IMR-90 (cell line): ENCODE results near the gene RUNX1. TPM values are rescaled to one million over a fixed set of nuclear protein-coding genes. Genes with fewer than 3 reads are reported as not detected.

Experiments used
- ATAC-seq: fragments of 200-7000 bp; cut with Tn5 transposase; 2 replicates; pipeline ENCODE4 v1.9.1; 2020; ENCODE audit warnings: low read depth, mild to moderate bottlenecking, moderate library complexity
- BruUV-seq: library from RNA; stranded (reverse); fragments of 400-500 nt; replicated peaks from 2 replicates; lab custom pipeline; 2021; lab: Mats Ljungman, UMichigan
- CTCF ChIA-PET: fragments of 300-600 bp; formaldehyde crosslinking; extraction: SDS; loops from one replicate; lab custom pipeline; 2021; ENCODE audit warnings: antibody characterized with exemption; lab: Yijun Ruan, JAX
- POLR2A ChIA-PET: fragments of 300-600 bp; sonication (Branson Sonifier 250); formaldehyde crosslinking; loops from one replicate; lab custom pipeline; 2022; ENCODE audit warnings: antibody characterized with exemption; ENCODE audit not compliant: unreplicated experiment; lab: Charles Lee
- DNase-seq: peaks from one replicate; pipeline ENCODE4 v3.0.0; 2013
- H2AFZ ChIP-seq: replicated peaks from 2 replicates; pipeline ENCODE3; 2013; ENCODE audit warnings: low read length, mild to moderate bottlenecking; ENCODE audit not compliant: poor library complexity
- H2AK5ac ChIP-seq: 2 replicates; pipeline ENCODE4 v1.6.1; 2013; ENCODE audit warnings: low read depth, low read length, inconsistent platforms
- H2AK9ac ChIP-seq: replicated peaks from 2 replicates; pipeline ENCODE3; 2013; ENCODE audit warnings: mild to moderate bottlenecking, low read depth, low read length, moderate library complexity; ENCODE audit not compliant: poor library complexity
- H2BK120ac ChIP-seq: 2 replicates; pipeline ENCODE4 v1.6.1; 2013; ENCODE audit warnings: low read depth, low read length, inconsistent platforms
- H2BK15ac ChIP-seq: 3 replicates; pipeline ENCODE4 v1.6.1; 2013; ENCODE audit warnings: low read depth, low read length, inconsistent platforms
- H2BK20ac ChIP-seq: 2 replicates; pipeline ENCODE4 v1.6.1; 2013; ENCODE audit warnings: low read depth, mild to moderate bottlenecking, inconsistent platforms, low read length, moderate library complexity
- H2BK5ac ChIP-seq: 2 replicates; pipeline ENCODE4 v1.6.1; 2013; ENCODE audit warnings: mild to moderate bottlenecking, low read depth, low read length, inconsistent platforms; ENCODE audit not compliant: poor library complexity, severe bottlenecking
- H3K14ac ChIP-seq: replicated peaks from 2 replicates; pipeline ENCODE4 v1.6.1; 2013; ENCODE audit warnings: low read depth, low read length, inconsistent platforms
- H3K18ac ChIP-seq: 2 replicates; pipeline ENCODE4 v1.6.1; 2013; ENCODE audit warnings: low read depth, low read length, control low read depth
- H3K23ac ChIP-seq: 2 replicates; pipeline ENCODE4 v1.6.1; 2013; ENCODE audit warnings: low read depth, low read length, inconsistent platforms
- H3K27ac ChIP-seq: 2 replicates; pipeline ENCODE4 v1.5.1; 2013; ENCODE audit warnings: mild to moderate bottlenecking, control low read depth, low read length; ENCODE audit not compliant: insufficient read depth
- H3K27me3 ChIP-seq: 2 replicates; pipeline ENCODE4 v1.6.1; 2013; ENCODE audit warnings: low read length; ENCODE audit not compliant: control insufficient read depth, insufficient read depth
- H3K36me3 ChIP-seq: 2 replicates; pipeline ENCODE4 v1.6.1; 2013; ENCODE audit warnings: low read length, mixed read lengths; ENCODE audit not compliant: control insufficient read depth, insufficient read depth
- H3K4ac ChIP-seq: 2 replicates; pipeline ENCODE4 v1.6.1; 2013; ENCODE audit warnings: low read depth, low read length, inconsistent platforms
- H3K4me1 ChIP-seq: 2 replicates; pipeline ENCODE4 v1.6.1; 2013; ENCODE audit warnings: low read length, mixed read lengths; ENCODE audit not compliant: control insufficient read depth, insufficient read depth
- H3K4me2 ChIP-seq: 2 replicates; pipeline ENCODE4 v1.6.1; 2013; ENCODE audit warnings: low read depth, mild to moderate bottlenecking, control low read depth, low read length, moderate library complexity
- H3K4me3 ChIP-seq: 2 replicates; pipeline ENCODE4 v1.5.1; 2013; ENCODE audit warnings: low read depth, mild to moderate bottlenecking, control low read depth, low read length, moderate library complexity; ENCODE audit not compliant: insufficient read depth
- H3K56ac ChIP-seq: 2 replicates; pipeline ENCODE4 v1.6.1; 2013; ENCODE audit warnings: low read length, inconsistent platforms; ENCODE audit not compliant: insufficient read depth; ENCODE audit errors: extremely low read depth
- H3K79me1 ChIP-seq, 2 experiments: 2 replicates each; pipeline ENCODE4 v1.6.1; 2013; ENCODE audit warnings: low read length in 2 of 2, inconsistent platforms in 1 of 2, low read depth in 1 of 2
- H3K9ac ChIP-seq: 2 replicates; pipeline ENCODE4 v1.6.1; 2013; ENCODE audit warnings: low read depth, low read length, control low read depth
- H3K9me1 ChIP-seq: 2 replicates; pipeline ENCODE4 v1.6.1; 2013; ENCODE audit warnings: low read length, inconsistent platforms; ENCODE audit not compliant: insufficient read depth
- H3K9me3 ChIP-seq: 2 replicates; pipeline ENCODE4 v1.6.1; 2013; ENCODE audit warnings: low read length; ENCODE audit not compliant: control insufficient read depth, insufficient read depth
- H4K20me1 ChIP-seq: 2 replicates; pipeline ENCODE4 v1.6.1; 2013; ENCODE audit warnings: low read length, inconsistent platforms; ENCODE audit not compliant: insufficient read depth
- H4K5ac ChIP-seq: 2 replicates; pipeline ENCODE4 v1.6.1; 2013; ENCODE audit warnings: mild to moderate bottlenecking, low read depth, low read length, control low read depth
- H4K8ac ChIP-seq, 2 experiments: 2 replicates each; pipeline ENCODE4 v1.6.1; 2013; ENCODE audit warnings: low read depth in 2 of 2, low read length in 2 of 2, control low read depth in 1 of 2, inconsistent platforms in 1 of 2
- H4K91ac ChIP-seq: 2 replicates; pipeline ENCODE4 v1.6.1; 2013; ENCODE audit warnings: low read depth, low read length, inconsistent platforms; ENCODE audit not compliant: insufficient read depth
- BHLHE40 ChIP-seq: fragments of 150-350 bp; IDR thresholded peaks from 2 replicates; pipeline ENCODE4 v1.6.1; 2016; ENCODE audit warnings: mild to moderate bottlenecking, low read depth, low read length
- CEBPB ChIP-seq: IDR thresholded peaks from 2 replicates; pipeline ENCODE4 v1.6.1; 2012; ENCODE audit warnings: low read depth, low read length, improper control_type of control experiment
- CHD1 ChIP-seq: IDR thresholded peaks from 2 replicates; pipeline ENCODE4 v1.6.1; 2012; ENCODE audit warnings: low read depth, low read length, improper control_type of control experiment
- CTCF ChIP-seq: conservative IDR thresholded peaks from 2 replicates; pipeline ENCODE4 v1.5.1; 2012; ENCODE audit warnings: mild to moderate bottlenecking, low read depth, low read length, improper control_type of control experiment
- FOS ChIP-seq: fragments of 150-350 bp; IDR thresholded peaks from 2 replicates; pipeline ENCODE4 v1.6.1; 2016; ENCODE audit warnings: low read depth, low read length
- MAFK ChIP-seq: IDR thresholded peaks from 2 replicates; pipeline ENCODE4 v1.6.1; 2012; ENCODE audit warnings: low read depth, low read length, improper control_type of control experiment
- MAZ ChIP-seq: IDR thresholded peaks from 2 replicates; pipeline ENCODE4 v1.6.1; 2012; ENCODE audit warnings: low read depth, mild to moderate bottlenecking, low read length, improper control_type of control experiment, moderate library complexity, borderline replicate concordance
- MXI1 ChIP-seq: IDR thresholded peaks from 2 replicates; pipeline ENCODE4 v1.6.1; 2012; ENCODE audit warnings: low read depth, mild to moderate bottlenecking, low read length, moderate library complexity, borderline replicate concordance
- NFE2L2 ChIP-seq: fragments of 150-350 bp; IDR thresholded peaks from 2 replicates; pipeline ENCODE4 v1.6.1; 2016; ENCODE audit warnings: low read depth, mild to moderate bottlenecking, low read length
- POLR2A ChIP-seq: IDR thresholded peaks from 2 replicates; pipeline ENCODE4 v1.6.1; 2012; ENCODE audit warnings: mild to moderate bottlenecking, low read depth, low read length
- RAD21 ChIP-seq: IDR thresholded peaks from 2 replicates; pipeline ENCODE4 v1.6.1; 2012; ENCODE audit warnings: low read length, improper control_type of control experiment
- RCOR1 ChIP-seq: IDR thresholded peaks from 2 replicates; pipeline ENCODE4 v1.6.1; 2012; ENCODE audit warnings: mild to moderate bottlenecking, low read length, improper control_type of control experiment; ENCODE audit not compliant: insufficient replicate concordance
- RFX5 ChIP-seq: IDR thresholded peaks from 2 replicates; pipeline ENCODE4 v1.8.0; 2012; ENCODE audit warnings: low read depth, mild to moderate bottlenecking, low read length, moderate library complexity
- SMC3 ChIP-seq: fragments of 150-350 bp; IDR thresholded peaks from 2 replicates; pipeline ENCODE4 v1.6.1; 2016; ENCODE audit warnings: low read depth, mild to moderate bottlenecking, antibody characterized with exemption, low read length, moderate library complexity
- USF2 ChIP-seq: fragments of 150-350 bp; IDR thresholded peaks from 2 replicates; pipeline ENCODE4 v1.6.1; 2017; ENCODE audit warnings: mild to moderate bottlenecking, antibody characterized with exemption, low read length, low read depth
- WGBS, 2 experiments: methylation state at CpG; one replicate each; pipeline versions ENCODE4 v1.1.5 to v1.1.7; 2013; ENCODE audit warnings: missing lambda C conversion rate in 2 of 2; ENCODE audit not compliant: insufficient read length in 1 of 2; ENCODE audit errors: extremely low coverage in 2 of 2; 5-methylcytosine and 5-hydroxymethylcytosine counted together
- dilution Hi-C: fragments of 300-500 bp; cut with HindIII; formaldehyde crosslinking; loops from one replicate; pipeline ENCODE4 v1.14.3; 2018; ENCODE audit warnings: low sequenced_read_pairs; ENCODE audit not compliant: unreplicated experiment
- in situ Hi-C: fragments of 300-500 bp; cut with MboI; formaldehyde crosslinking; loops from 3 replicates; pipeline ENCODE4 v1.14.3; 2019; ENCODE audit warnings: low sequenced_read_pairs, inconsistent platforms, mixed read lengths
- intact Hi-C: fragments of 100-400 bp; cut with micrococcal nuclease; formaldehyde crosslinking; loops from 2 replicates; pipeline ENCODE4 v1.10.0; 2022
- polyA plus RNA-seq, 3 experiments: library from polyadenylated mRNA; depleted of rRNA; stranded (reverse); fragments of >200 nt; gene quantifications; 2 replicates each; pipeline ENCODE4 v1.2.3, GENCODE V29; 2012; ENCODE audit warnings: low replicate concordance in 1 of 3
- total RNA-seq: library from RNA; depleted of rRNA; stranded (reverse); fragments of >200 nt; gene quantifications from 2 replicates; pipeline ENCODE4 v1.2.3, GENCODE V29; 2012
- TF ChIP-seq, protein P1 (sequence below): fragments of 150-350 bp; IDR thresholded peaks from 2 replicates; pipeline ENCODE4 v1.6.1; 2016; ENCODE audit warnings: low read depth, mild to moderate bottlenecking, low read length, moderate library complexity, borderline replicate concordance

RUNX1 gene
- total and polyA plus RNA-seq, 2 of the 4 experiments (the other 2 are of a cell fraction): 34.5 to 56.5 TPM

GRCh38 chr21:34803782-34804370 is 245.2 kb downstream of the RUNX1 start:
- Histone ChIP-seq H3K14ac (no peak overlapping the region), H3K9ac (no peak overlapping the region), H3K9me3 (no peaks in the 10 kb centered on the region), H2BK120ac (no peak overlapping the region), H3K23ac (no peak overlapping the region), H3K27me3 (no peaks in the 10 kb centered on the region), H3K18ac (no peak overlapping the region), H3K4me1 (peaks cover 18% of the 10 kb centered on the region), H3K56ac (no peak overlapping the region), H2BK5ac (no peak overlapping the region), H4K91ac (no peak overlapping the region), H3K79me1 (peaks cover 32 to 73% of the 10 kb centered on the region in 2 experiments), H3K9me1 (peaks cover 8% of the 10 kb centered on the region), H2BK20ac (no peak overlapping the region), H4K8ac (peak overlapping the region in 1 of 2 experiments; percentile 50; a peak in 1 of 4 replicates), H2BK15ac (no peak overlapping the region), H3K4me3 (no peak overlapping the region), H3K36me3 (peaks cover 19% of the 10 kb centered on the region), H3K27ac (no peak overlapping the region), H2AFZ (no peak overlapping the region), H3K4ac (no peak overlapping the region; the same call in 1 of the 2 replicates), H4K20me1 (peaks cover 35% of the 10 kb centered on the region; the same call in 1 of the 2 replicates), H2AK9ac (no peak overlapping the region), H2AK5ac (no peak overlapping the region), H3K4me2 (no peak overlapping the region), H4K5ac (no peak overlapping the region)
- DNase-seq (no peak), ATAC-seq (no peak)
- no TSS peak for BruUV-seq
- ChIA-PET CTCF (no interaction called here), POLR2A (no interaction called here)
- TF ChIP-seq RCOR1: no peak
- no peak for TF ChIP-seq MXI1
- TF ChIP-seq MAZ: no peak
- no peak for TF ChIP-seq CEBPB
- no peak for TF ChIP-seq RAD21
- TF ChIP-seq RFX5: no peak
- no peak for TF ChIP-seq FOS
- no peak for TF ChIP-seq POLR2A
- no peak for TF ChIP-seq NFE2L2
- no peak for TF ChIP-seq MAFK
- no peak for TF ChIP-seq CTCF
- TF ChIP-seq BHLHE40: no peak
- TF ChIP-seq SMC3: no peak
- TF ChIP-seq, protein P1, sequence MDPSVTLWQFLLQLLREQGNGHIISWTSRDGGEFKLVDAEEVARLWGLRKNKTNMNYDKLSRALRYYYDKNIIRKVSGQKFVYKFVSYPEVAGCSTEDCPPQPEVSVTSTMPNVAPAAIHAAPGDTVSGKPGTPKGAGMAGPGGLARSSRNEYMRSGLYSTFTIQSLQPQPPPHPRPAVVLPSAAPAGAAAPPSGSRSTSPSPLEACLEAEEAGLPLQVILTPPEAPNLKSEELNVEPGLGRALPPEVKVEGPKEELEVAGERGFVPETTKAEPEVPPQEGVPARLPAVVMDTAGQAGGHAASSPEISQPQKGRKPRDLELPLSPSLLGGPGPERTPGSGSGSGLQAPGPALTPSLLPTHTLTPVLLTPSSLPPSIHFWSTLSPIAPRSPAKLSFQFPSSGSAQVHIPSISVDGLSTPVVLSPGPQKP: no peak
- no peak for TF ChIP-seq CHD1
- TF ChIP-seq USF2: no peak
- intact Hi-C loops: loop anchor here (5.0 kb wide), 2 partner anchors 83 to 102 kb away; no protein-coding TSS in a partner anchor
- dilution Hi-C loops: no loop called here
- in situ Hi-C loops: no loop called here
- WGBS, 2 experiments: no CpG with 5 or more reads among the region's 2 CpGs
